ENCODE results near the gene GLRA3. TPM values are rescaled to one million over a fixed set of nuclear protein-coding genes. Genes with fewer than 3 reads are reported as not detected.

Gene GLRA3
- total and polyA plus RNA-seq, 10 of the 15 experiments (the other 5 are each of a cell fraction or from before 2014, with no cell fraction given) = not detected

GRCh38 chr4:174658246-174658645 is 170.8 kb downstream of the GLRA3 start (continued):
- TF ChIP-seq, protein P1, sequence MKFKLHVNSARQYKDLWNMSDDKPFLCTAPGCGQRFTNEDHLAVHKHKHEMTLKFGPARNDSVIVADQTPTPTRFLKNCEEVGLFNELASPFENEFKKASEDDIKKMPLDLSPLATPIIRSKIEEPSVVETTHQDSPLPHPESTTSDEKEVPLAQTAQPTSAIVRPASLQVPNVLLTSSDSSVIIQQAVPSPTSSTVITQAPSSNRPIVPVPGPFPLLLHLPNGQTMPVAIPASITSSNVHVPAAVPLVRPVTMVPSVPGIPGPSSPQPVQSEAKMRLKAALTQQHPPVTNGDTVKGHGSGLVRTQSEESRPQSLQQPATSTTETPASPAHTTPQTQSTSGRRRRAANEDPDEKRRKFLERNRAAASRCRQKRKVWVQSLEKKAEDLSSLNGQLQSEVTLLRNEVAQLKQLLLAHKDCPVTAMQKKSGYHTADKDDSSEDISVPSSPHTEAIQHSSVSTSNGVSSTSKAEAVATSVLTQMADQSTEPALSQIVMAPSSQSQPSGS (IDR thresholded peaks at IDR 0.05; ENCODE audit: low read length) = no peak
- TF ChIP-seq KAT2A (conservative IDR thresholded peaks at IDR 0.05; ENCODE audit: control insufficient read depth, low read depth, low read length) = no peak
- TF ChIP-seq, protein P2, sequence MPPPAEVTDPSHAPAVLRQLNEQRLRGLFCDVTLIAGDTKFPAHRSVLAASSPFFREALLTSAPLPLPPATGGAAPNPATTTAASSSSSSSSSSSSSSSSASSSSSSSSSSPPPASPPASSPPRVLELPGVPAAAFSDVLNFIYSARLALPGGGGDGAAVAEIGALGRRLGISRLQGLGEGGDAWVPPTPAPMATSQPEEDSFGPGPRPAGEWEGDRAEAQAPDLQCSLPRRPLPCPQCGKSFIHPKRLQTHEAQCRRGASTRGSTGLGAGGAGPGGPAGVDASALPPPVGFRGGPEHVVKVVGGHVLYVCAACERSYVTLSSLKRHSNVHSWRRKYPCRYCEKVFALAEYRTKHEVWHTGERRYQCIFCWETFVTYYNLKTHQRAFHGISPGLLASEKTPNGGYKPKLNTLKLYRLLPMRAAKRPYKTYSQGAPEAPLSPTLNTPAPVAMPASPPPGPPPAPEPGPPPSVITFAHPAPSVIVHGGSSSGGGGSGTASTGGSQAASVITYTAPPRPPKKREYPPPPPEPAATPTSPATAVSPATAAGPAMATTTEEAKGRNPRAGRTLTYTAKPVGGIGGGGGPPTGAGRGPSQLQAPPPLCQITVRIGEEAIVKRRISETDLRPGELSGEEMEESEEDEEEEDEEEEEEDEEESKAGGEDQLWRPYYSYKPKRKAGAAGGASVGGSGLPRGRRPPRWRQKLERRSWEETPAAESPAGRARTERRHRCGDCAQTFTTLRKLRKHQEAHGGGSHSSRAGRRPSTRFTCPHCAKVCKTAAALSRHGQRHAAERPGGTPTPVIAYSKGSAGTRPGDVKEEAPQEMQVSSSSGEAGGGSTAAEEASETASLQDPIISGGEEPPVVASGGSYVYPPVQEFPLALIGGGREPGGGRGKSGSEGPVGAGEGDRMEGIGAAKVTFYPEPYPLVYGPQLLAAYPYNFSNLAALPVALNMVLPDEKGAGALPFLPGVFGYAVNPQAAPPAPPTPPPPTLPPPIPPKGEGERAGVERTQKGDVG (CRISPR knock-in tag; IDR thresholded peaks at IDR 0.05) = no peak
- no peak for TF ChIP-seq E2F4 (IDR thresholded peaks at IDR 0.05; ENCODE audit: low read depth, low read length)

DNA sequence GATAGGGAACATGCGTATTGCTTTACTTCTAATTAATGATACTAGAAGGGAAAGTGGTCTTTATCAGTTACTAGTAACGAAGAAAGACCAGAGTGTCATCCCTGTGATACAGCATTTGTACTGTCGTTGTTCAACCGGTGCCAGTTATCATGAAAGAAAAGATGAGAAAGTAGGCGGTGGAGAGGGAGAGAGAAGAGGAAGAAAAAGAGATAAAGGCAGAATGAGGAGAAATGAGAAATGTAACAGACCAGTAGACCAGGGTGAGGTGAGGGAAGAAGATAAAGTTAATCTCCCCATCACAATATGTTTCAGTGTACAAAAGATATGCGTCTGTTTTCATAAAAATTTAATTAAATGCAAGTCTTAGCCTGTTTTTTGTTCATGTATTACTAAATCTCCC is 171.6 kb downstream of the GLRA3 start:
- H2AFZ ChIP-seq (ENCODE audit: control insufficient read depth, low read depth, low read length) = no peak overlapping the region
- H3K27ac ChIP-seq (ENCODE audit: control insufficient read depth, insufficient read depth) = no peak overlapping the region
- CTCF ChIA-PET = no interaction called here
- no peaks in the 10 kb centered on the region for H3K79me2 ChIP-seq (ENCODE audit: control insufficient read depth, insufficient read depth, low read length)
- SMC1A ChIA-PET (ENCODE audit: uncharacterized antibody, unreplicated experiment) = interaction anchor here (1.2 to 1.6 kb wide), 3 partner anchors 44 to 285 kb away, joined by 3 to 4 read pairs (median 3); no protein-coding TSS in a partner anchor
- ATAC-seq = no peak
- H3K4me1 ChIP-seq (ENCODE audit: control insufficient read depth, insufficient read depth, low read length) = no peaks in the 10 kb centered on the region
- RAD21 ChIA-PET (ENCODE audit: unreplicated experiment) = no interaction called here
- TF ChIP-seq POU2F2 (IDR thresholded peaks at IDR 0.05; ENCODE audit: borderline replicate concordance, low read depth, low read length) (no peak), RCOR1 (conservative IDR thresholded peaks at IDR 0.05; ENCODE audit: low read depth, low read length) (no peak), RELA (IDR thresholded peaks at IDR 0.05; ENCODE audit: borderline replicate concordance, partially characterized antibody) (no peak), BACH1 (IDR thresholded peaks at IDR 0.05; ENCODE audit: borderline replicate concordance) (no peak), IRF4 (IDR thresholded peaks at IDR 0.05; ENCODE audit: low read depth, low read length) (no peak), LARP7 (IDR thresholded peaks at IDR 0.05) (no peak), ATF7 (IDR thresholded peaks at IDR 0.05; ENCODE audit: low read depth) (no peak), SREBF2 (IDR thresholded peaks at IDR 0.05; ENCODE audit: low read length) (no peak), NRF1 (conservative IDR thresholded peaks at IDR 0.05; ENCODE audit: low read depth, low read length) (no peak), HDAC6 (IDR thresholded peaks at IDR 0.05; ENCODE audit: unreplicated experiment) (no peak), SPI1 (IDR thresholded peaks at IDR 0.05; ENCODE audit: borderline replicate concordance, insufficient read depth, low read depth, low read length) (no peak)
- no peaks in the 10 kb centered on the region for H3K9me3 ChIP-seq (replicated peaks; ENCODE audit: control insufficient read depth, insufficient read depth, low read length)
- POLR2A ChIA-PET = no interaction called here
- no peaks in the 10 kb centered on the region for H4K20me1 ChIP-seq (ENCODE audit: control insufficient read depth, insufficient read depth)
- FAIRE-seq = no peak
- no peaks in the 10 kb centered on the region for H3K36me3 ChIP-seq (ENCODE audit: control insufficient read depth in 2 of 2, insufficient read depth in 2 of 2, low read length in 1 of 2)
- in situ Hi-C loops (cut with MboI) = no loop called here
- BruUV-seq (replicated peaks) = no TSS peak
- H3K4me3 ChIP-seq = no peak overlapping the region
- H3K9ac ChIP-seq (ENCODE audit: control insufficient read depth, insufficient read depth, low read length) = no peak overlapping the region
- 39% methylated on average over 6 of the region's 6 CpGs for WGBS (ENCODE audit: insufficient coverage, insufficient replicate concordance, low lambda C conversion rate, missing lambda C conversion rate)
- no peak for DNase-seq (ENCODE audit: low read depth, low spot score)
- H3K4me2 ChIP-seq (ENCODE audit: control insufficient read depth, insufficient read depth) = no peak overlapping the region
- H3K27me3 ChIP-seq (replicated peaks in 1 of 2; ENCODE audit: control insufficient read depth in 2 of 2, insufficient read depth in 2 of 2, low read length in 1 of 2) = no peaks in the 10 kb centered on the region
- intact Hi-C loops (cut with micrococcal nuclease; ENCODE audit: unreplicated experiment) = no loop called here
